GM21360 (cell line): ENCODE data around the gene LOXHD1.

Experiments used
- ATAC-seq: cut with Tn5 transposase; IDR thresholded peaks from one replicate; pipeline ENCODE4 v1.9.1; 2021; ENCODE audit warnings: mild to moderate bottlenecking, moderate library complexity; ENCODE audit not compliant: unreplicated experiment

The LOXHD1 gene

GRCh38 chr18:46672062-46672970 lies 15.3 kb upstream of the LOXHD1 start:
- ATAC-seq: no peak

GRCh38 chr18:46668694-46669093 lies 11.7 kb upstream of the LOXHD1 start:
- ATAC-seq: no peak

GRCh38 chr18:46668135-46668534 lies 11.1 kb upstream of the LOXHD1 start:
- no peak for ATAC-seq

- no peak for ATAC-seq
Observed at GRCh38 chr18:46663539-46663938, 6.5 kb upstream of the LOXHD1 start.

GRCh38 chr18:46660957-46661749 lies 4.1 kb upstream of the LOXHD1 start:
- ATAC-seq: no peak

- ATAC-seq: no peak
Observed at GRCh38 chr18:46659484-46659883, 2.5 kb upstream of the LOXHD1 start.

- no peak for ATAC-seq
Observed at GRCh38 chr18:46656326-46657114, 500 bp downstream of the LOXHD1 start.

- no peak for ATAC-seq
Observed at GRCh38 chr18:46652372-46652771, 4.6 kb downstream of the LOXHD1 start.

GRCh38 chr18:46650681-46651080 lies 6.3 kb downstream of the LOXHD1 start:
- no peak for ATAC-seq

- no peak for ATAC-seq
Observed at GRCh38 chr18:46649071-46649862, 7.8 kb downstream of the LOXHD1 start.

- ATAC-seq: no peak
Observed at GRCh38 chr18:46646468-46646867, 10.6 kb downstream of the LOXHD1 start.

- no peak for ATAC-seq
Observed at GRCh38 chr18:46642561-46642960, 14.5 kb downstream of the LOXHD1 start.

- ATAC-seq: no peak
Observed at GRCh38 chr18:46641917-46642316, 15.1 kb downstream of the LOXHD1 start.

- no peak for ATAC-seq
Observed at GRCh38 chr18:46639386-46639785, 17.6 kb downstream of the LOXHD1 start.

GRCh38 chr18:46636040-46636630 lies 20.9 kb downstream of the LOXHD1 start:
- no peak for ATAC-seq

- no peak for ATAC-seq
Observed at GRCh38 chr18:46632401-46633071, 24.5 kb downstream of the LOXHD1 start.

- no peak for ATAC-seq
Observed at GRCh38 chr18:46630991-46631390, 26.0 kb downstream of the LOXHD1 start.

- no peak for ATAC-seq
Observed at GRCh38 chr18:46630160-46630559, 26.9 kb downstream of the LOXHD1 start.

GRCh38 chr18:46629361-46629760 lies 27.7 kb downstream of the LOXHD1 start:
- ATAC-seq: no peak
